ENCODE data around the gene SHD. TPM values are rescaled to one million over a fixed set of nuclear protein-coding genes. Genes with fewer than 3 reads are reported as not detected.

Gene SHD
- total RNA-seq, 1 experiment from 2014 or later, result 2.0 TPM

DNA sequence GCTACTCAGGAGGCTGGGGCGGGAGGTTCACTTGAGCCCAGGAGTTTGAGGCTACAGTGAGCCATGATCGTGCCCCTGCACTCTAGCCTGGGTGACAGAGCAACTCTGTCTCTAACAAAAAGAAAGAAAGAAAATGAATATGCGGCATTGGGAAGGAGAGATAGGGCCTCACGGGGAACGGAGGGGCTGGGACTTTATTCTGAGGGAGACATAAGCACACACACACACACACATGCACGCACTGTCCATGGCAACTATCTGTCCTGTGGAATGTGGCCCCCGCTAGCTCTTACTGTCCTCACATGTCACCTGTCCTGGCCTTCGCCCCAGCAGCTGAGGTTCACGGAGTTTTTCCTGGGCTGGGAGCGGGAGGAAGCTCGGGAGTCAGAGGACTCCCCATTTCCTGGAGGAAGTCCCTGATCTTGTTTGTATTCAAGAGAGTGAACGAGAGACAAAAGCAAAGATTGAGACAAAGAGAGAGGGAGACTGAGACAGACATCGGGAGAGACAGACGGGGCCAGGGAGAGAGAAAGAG, 58.9 kb downstream of the SHD start:
- POLR2A ChIA-PET, result no interaction called here
- peaks cover 3 to 8% of the 10 kb centered on the region in 2 experiments for H3K4me1 ChIP-seq (ENCODE audit: control insufficient read depth in 1 of 2, insufficient read depth in 2 of 2, low read length in 2 of 2)
- BruUV-seq (replicated peaks), result no TSS peak

More for the DNA sequence above, 58.9 kb downstream of the SHD start:
- Histone ChIP-seq H3K36me3 (ENCODE audit: control insufficient read depth in 1 of 2, insufficient read depth in 2 of 2, low read length in 2 of 2) (no peaks in the 10 kb centered on the region), H4K20me1 (ENCODE audit: insufficient read depth) (no peaks in the 10 kb centered on the region), H3K27ac (ENCODE audit: low read depth, low read length) (no peak overlapping the region), H3K9me3 (ENCODE audit: control insufficient read depth in 1 of 2, insufficient read depth in 1 of 2, low read depth in 1 of 2, low read length in 2 of 2) (no peaks in the 10 kb centered on the region), H2AFZ (ENCODE audit: low read depth, low read length, poor library complexity, severe bottlenecking) (no peak overlapping the region), H3K79me2 (ENCODE audit: insufficient read depth, low read length) (no peaks in the 10 kb centered on the region), H3K4me2 (ENCODE audit: low read length) (no peak overlapping the region), H3K9me2 (ENCODE audit: insufficient read depth) (no peaks in the 10 kb centered on the region), H3K4me3 (replicated peaks in 1 of 2; ENCODE audit: low read depth in 1 of 2, low read length in 2 of 2) (no peak overlapping the region), H3K9ac (ENCODE audit: low read length) (no peak overlapping the region), H3K27me3 (ENCODE audit: insufficient read depth, low read length) (no peaks in the 10 kb centered on the region)
- ATAC-seq (no peak), DNase-seq (ENCODE audit: low read depth, low spot score) (no peak)
- CTCF ChIA-PET, result no interaction called here
- intact Hi-C loops (cut with micrococcal nuclease), result no loop called here
- RAD21 ChIA-PET (ENCODE audit: low non-redundant PET in 1 of 2, low total read pairs in 2 of 2, uncharacterized antibody in 2 of 2, unreplicated experiment in 2 of 2), result no interaction called here
- TF ChIP-seq EZH2phosphoT487 (IDR thresholded peaks at IDR 0.05; ENCODE audit: borderline replicate concordance), result no peak
- TF ChIP-seq ZNF274 (IDR thresholded peaks at IDR 0.05; ENCODE audit: low read depth, low read length), result no peak
- no peak for TF ChIP-seq EZH2 (IDR thresholded peaks at IDR 0.05)
- no peak for TF ChIP-seq POLR2A (IDR thresholded peaks at IDR 0.05; ENCODE audit: borderline replicate concordance, extremely low read depth, insufficient read depth, insufficient read length)
- TF ChIP-seq YY1 (IDR thresholded peaks at IDR 0.05; ENCODE audit: extremely low read depth, insufficient replicate concordance, low read depth, low read length), result no peak
- TF ChIP-seq FOSL1 (IDR thresholded peaks at IDR 0.05; ENCODE audit: low read depth), result no peak
- TF ChIP-seq, protein P1, sequence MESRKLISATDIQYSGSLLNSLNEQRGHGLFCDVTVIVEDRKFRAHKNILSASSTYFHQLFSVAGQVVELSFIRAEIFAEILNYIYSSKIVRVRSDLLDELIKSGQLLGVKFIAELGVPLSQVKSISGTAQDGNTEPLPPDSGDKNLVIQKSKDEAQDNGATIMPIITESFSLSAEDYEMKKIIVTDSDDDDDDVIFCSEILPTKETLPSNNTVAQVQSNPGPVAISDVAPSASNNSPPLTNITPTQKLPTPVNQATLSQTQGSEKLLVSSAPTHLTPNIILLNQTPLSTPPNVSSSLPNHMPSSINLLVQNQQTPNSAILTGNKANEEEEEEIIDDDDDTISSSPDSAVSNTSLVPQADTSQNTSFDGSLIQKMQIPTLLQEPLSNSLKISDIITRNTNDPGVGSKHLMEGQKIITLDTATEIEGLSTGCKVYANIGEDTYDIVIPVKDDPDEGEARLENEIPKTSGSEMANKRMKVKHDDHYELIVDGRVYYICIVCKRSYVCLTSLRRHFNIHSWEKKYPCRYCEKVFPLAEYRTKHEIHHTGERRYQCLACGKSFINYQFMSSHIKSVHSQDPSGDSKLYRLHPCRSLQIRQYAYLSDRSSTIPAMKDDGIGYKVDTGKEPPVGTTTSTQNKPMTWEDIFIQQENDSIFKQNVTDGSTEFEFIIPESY (IDR thresholded peaks at IDR 0.05; ENCODE audit: extremely low read depth, insufficient replicate concordance, low read length), result no peak
- no peak for TF ChIP-seq CEBPB (IDR thresholded peaks at IDR 0.05; ENCODE audit: low read depth)
- TF ChIP-seq SP1 (IDR thresholded peaks at IDR 0.05; ENCODE audit: low read depth), result no peak
- TF ChIP-seq CBX3 (IDR thresholded peaks at IDR 0.05; ENCODE audit: low read depth), result no peak

Data from HCT116 (cell line).